Measurements from ENCODE around the gene MYO16.

MYO16 gene

GRCh38 chr13:109136873-109137272 lies 507.5 kb downstream of the MYO16 start:
- FAIRE-seq = no peak

GRCh38 chr13:109139346-109139745 lies 509.9 kb downstream of the MYO16 start:
- FAIRE-seq = no peak

- FAIRE-seq = no peak
Measured at GRCh38 chr13:109140054-109140453, 510.6 kb downstream of the MYO16 start.

GRCh38 chr13:109140479-109141349 lies 511.3 kb downstream of the MYO16 start:
- FAIRE-seq = no peak

- no peak for FAIRE-seq
Measured at GRCh38 chr13:109141706-109142105, 512.3 kb downstream of the MYO16 start.

- no peak for FAIRE-seq
Measured at GRCh38 chr13:109144693-109145437, 515.5 kb downstream of the MYO16 start.

- FAIRE-seq = no peak
Measured at GRCh38 chr13:109145631-109146030, 516.2 kb downstream of the MYO16 start.

GRCh38 chr13:109146393-109146792 lies 517.0 kb downstream of the MYO16 start:
- FAIRE-seq = no peak

- FAIRE-seq = no peak
Measured at GRCh38 chr13:109146912-109147647, 517.7 kb downstream of the MYO16 start.

GRCh38 chr13:109148243-109148642 lies 518.8 kb downstream of the MYO16 start:
- FAIRE-seq = no peak

- FAIRE-seq = no peak
Measured at GRCh38 chr13:109150696-109151095, 521.3 kb downstream of the MYO16 start.

GRCh38 chr13:109151255-109151654 lies 521.8 kb downstream of the MYO16 start:
- FAIRE-seq = no peak

- no peak for FAIRE-seq
Measured at GRCh38 chr13:109151696-109152095, 522.3 kb downstream of the MYO16 start.

- no peak for FAIRE-seq
Measured at GRCh38 chr13:109152311-109152820, 523.0 kb downstream of the MYO16 start.

- no peak for FAIRE-seq
Measured at GRCh38 chr13:109152941-109153340, 523.5 kb downstream of the MYO16 start.

- no peak for FAIRE-seq
Measured at GRCh38 chr13:109154146-109154545, 524.7 kb downstream of the MYO16 start.

GRCh38 chr13:109154546-109154945 lies 525.1 kb downstream of the MYO16 start:
- no peak for FAIRE-seq

GRCh38 chr13:109154966-109155761 lies 525.8 kb downstream of the MYO16 start:
- no peak for FAIRE-seq

- FAIRE-seq = no peak
Measured at GRCh38 chr13:109156181-109156935, 526.9 kb downstream of the MYO16 start.

GRCh38 chr13:109157275-109157674 lies 527.9 kb downstream of the MYO16 start:
- no peak for FAIRE-seq

GRCh38 chr13:109158383-109158782 lies 529.0 kb downstream of the MYO16 start:
- no peak for FAIRE-seq
